22Rv1 (cell line): Measurements from ENCODE around the gene PRMT2.
A peak's percentile ranks its signal among the peaks of the same experiment; 100 is the strongest.

Experiments
- H3K27ac ChIP-seq: fragments of 450-650 bp; 2 replicates; pipeline ENCODE4 v1.5.1; 2017
- CTCF ChIP-seq: fragments of 450-650 bp; IDR thresholded peaks from 2 replicates; pipeline ENCODE4 v1.5.1; 2017; ENCODE audit warnings: mild to moderate bottlenecking
- ZFX ChIP-seq: fragments of 450-650 bp; IDR thresholded peaks from 2 replicates; pipeline ENCODE4 v1.6.1; 2017; ENCODE audit warnings: antibody characterized with exemption, borderline replicate concordance

The PRMT2 gene

GRCh38 chr21:46634427-46634826, 1.0 kb upstream of the PRMT2 start:
- TF ChIP-seq ZFX: no peak
- no peak for TF ChIP-seq CTCF
- H3K27ac ChIP-seq: no peak overlapping the region

GRCh38 chr21:46634966-46635323, 529 bp upstream of the PRMT2 start:
- H3K27ac ChIP-seq: peak overlapping the region; percentile 89
- TF ChIP-seq ZFX (no peak), CTCF (peak; percentile 22)

GRCh38 chr21:46636181-46636512, 673 bp downstream of the PRMT2 start:
- TF ChIP-seq ZFX: no peak
- TF ChIP-seq CTCF: no peak
- H3K27ac ChIP-seq: peak overlapping the region; percentile 89

GRCh38 chr21:46636550-46637285, 1.2 kb downstream of the PRMT2 start:
- peak overlapping the region; percentile 89; the same call in 1 of the 2 replicates for H3K27ac ChIP-seq
- TF ChIP-seq CTCF (no peak), ZFX (no peak)

GRCh38 chr21:46637952-46638746, 2.7 kb downstream of the PRMT2 start:
- H3K27ac ChIP-seq: no peak overlapping the region
- TF ChIP-seq CTCF: no peak
- TF ChIP-seq ZFX: no peak

GRCh38 chr21:46639489-46640386, 4.3 kb downstream of the PRMT2 start:
- H3K27ac ChIP-seq: no peak overlapping the region
- peak; percentile 53 for TF ChIP-seq CTCF
- no peak for TF ChIP-seq ZFX
